KMS-11 (cell line): ENCODE data around the gene NFKBIZ.

Experiments used
- H2AFZ ChIP-seq: fragments of 200-600 bp; sonication (generic); 2 replicates; pipeline ENCODE4 v1.6.1; 2016; ENCODE audit warnings: antibody characterized with exemption, mixed run types, low read depth
- H3K27ac ChIP-seq: fragments of 200-600 bp; sonication (generic); 2 replicates; pipeline ENCODE4 v1.6.1; 2016; ENCODE audit warnings: mild to moderate bottlenecking, mixed run types
- H3K27me3 ChIP-seq: fragments of 200-600 bp; sonication (generic); 2 replicates; pipeline ENCODE4 v1.6.1; 2017; ENCODE audit warnings: mild to moderate bottlenecking, low read depth, mixed run types, moderate library complexity; ENCODE audit not compliant: insufficient read depth
- H3K36me3 ChIP-seq: fragments of 200-600 bp; sonication (generic); 2 replicates; pipeline ENCODE4 v1.6.1; 2017; ENCODE audit warnings: mild to moderate bottlenecking, mixed run types; ENCODE audit not compliant: insufficient read depth
- H3K4me1 ChIP-seq: fragments of 200-600 bp; sonication (generic); 2 replicates; pipeline ENCODE4 v1.6.1; 2016; ENCODE audit warnings: mild to moderate bottlenecking, low read depth, mixed run types; ENCODE audit not compliant: poor library complexity, severe bottlenecking
- H3K4me2 ChIP-seq: fragments of 200-600 bp; sonication (generic); 2 replicates; pipeline ENCODE4 v1.7.0; 2016; ENCODE audit warnings: mild to moderate bottlenecking, mixed run types
- H3K4me3 ChIP-seq: fragments of 200-600 bp; sonication (generic); IDR thresholded peaks from 2 replicates; pipeline ENCODE4 v1.6.1; 2017; ENCODE audit warnings: low read depth, low read length, mixed read lengths; ENCODE audit not compliant: insufficient read depth
- H3K79me2 ChIP-seq: fragments of 200-600 bp; sonication (generic); 2 replicates; pipeline ENCODE4 v1.6.1; 2016; ENCODE audit warnings: low read depth, mixed run types; ENCODE audit not compliant: insufficient read depth
- H3K9ac ChIP-seq: fragments of 200-600 bp; sonication (generic); 2 replicates; pipeline ENCODE4 v1.6.1; 2016; ENCODE audit warnings: mild to moderate bottlenecking, mixed run types
- H4K20me1 ChIP-seq: fragments of 200-600 bp; sonication (generic); 2 replicates; pipeline ENCODE4 v1.6.1; 2016; ENCODE audit warnings: mild to moderate bottlenecking, mixed run types; ENCODE audit not compliant: insufficient read depth
- CTCF ChIP-seq: fragments of 200-600 bp; sonication (generic); conservative IDR thresholded peaks from 2 replicates; pipeline ENCODE4 v1.6.1; 2017; ENCODE audit warnings: low read depth, mild to moderate bottlenecking, antibody characterized with exemption, low read length, moderate library complexity, mixed read lengths

The NFKBIZ gene

GRCh38 chr3:101896083-101896757 is 46.9 kb downstream of the NFKBIZ start:
- Histone ChIP-seq H3K27me3 (no peaks in the 10 kb centered on the region), H2AFZ (no peak overlapping the region), H3K4me1 (peaks cover 5% of the 10 kb centered on the region), H3K79me2 (no peaks in the 10 kb centered on the region), H3K27ac (no peak overlapping the region), H3K4me2 (no peak overlapping the region), H4K20me1 (no peaks in the 10 kb centered on the region), H3K36me3 (no peaks in the 10 kb centered on the region), H3K9ac (no peak overlapping the region), H3K4me3 (no peak overlapping the region)
- no peak for TF ChIP-seq CTCF

- Histone ChIP-seq H3K27me3 (no peaks in the 10 kb centered on the region), H4K20me1 (no peaks in the 10 kb centered on the region), H3K9ac (no peak overlapping the region), H3K36me3 (no peaks in the 10 kb centered on the region), H3K4me2 (no peak overlapping the region), H3K79me2 (no peaks in the 10 kb centered on the region), H3K4me1 (peaks cover 5% of the 10 kb centered on the region), H3K4me3 (no peak overlapping the region), H3K27ac (no peak overlapping the region), H2AFZ (no peak overlapping the region)
- TF ChIP-seq CTCF = no peak
These were observed 47.7 kb downstream of the NFKBIZ start for GRCh38 chr3:101897013-101897412.

- H3K27ac ChIP-seq = no peak overlapping the region
- H3K36me3 ChIP-seq = no peaks in the 10 kb centered on the region
- H3K79me2 ChIP-seq = no peaks in the 10 kb centered on the region
- no peak for TF ChIP-seq CTCF
- H2AFZ ChIP-seq = no peak overlapping the region
- H3K4me1 ChIP-seq = peaks cover 5% of the 10 kb centered on the region
- H4K20me1 ChIP-seq = no peaks in the 10 kb centered on the region
- H3K9ac ChIP-seq = no peak overlapping the region
- no peaks in the 10 kb centered on the region for H3K27me3 ChIP-seq
- no peak overlapping the region for H3K4me2 ChIP-seq
- H3K4me3 ChIP-seq = no peak overlapping the region
These were observed 48.7 kb downstream of the NFKBIZ start for GRCh38 chr3:101898039-101898438.

- TF ChIP-seq CTCF = no peak
- Histone ChIP-seq H3K4me3 (no peak overlapping the region), H3K27ac (no peak overlapping the region), H4K20me1 (no peaks in the 10 kb centered on the region), H3K4me1 (peaks cover 5% of the 10 kb centered on the region), H2AFZ (no peak overlapping the region), H3K4me2 (no peak overlapping the region), H3K27me3 (no peaks in the 10 kb centered on the region), H3K36me3 (no peaks in the 10 kb centered on the region), H3K9ac (no peak overlapping the region), H3K79me2 (no peaks in the 10 kb centered on the region)
These were observed 49.4 kb downstream of the NFKBIZ start for GRCh38 chr3:101898752-101899169.
